Esophagus muscularis mucosa (tissue), 4 donors: Measurements from ENCODE around the gene ANXA4. TPM values are rescaled to one million over a fixed set of nuclear protein-coding genes. Genes with fewer than 3 reads are reported as not detected.

Experiments used
- DNase-seq: peaks from one replicate; pipeline ENCODE4 v3.0.0-alpha.2; 2017; ENCODE audit errors: extremely low spot score
- H3K27ac ChIP-seq, 4 donors: fragments of 200-600 bp; sonication (generic); replicated peaks in 1 of 4; 1 replicate in 3 of 4; 2 replicates in 1 of 4; pipeline ENCODE4 v1.5.1; 2016 to 2019; ENCODE audit warnings: mild to moderate bottlenecking in 1 of 4
- H3K27me3 ChIP-seq, 4 donors: fragments of 200-600 bp; sonication (generic); one replicate each; pipeline versions ENCODE4 v1.5.1 to v1.6.0; 2016 to 2019
- H3K36me3 ChIP-seq, 4 donors: fragments of 200-600 bp; sonication (generic); one replicate each; pipeline ENCODE4 v1.5.1; 2016 to 2019
- H3K4me1 ChIP-seq, 4 donors: fragments of 200-600 bp; sonication (generic); one replicate each; pipeline ENCODE4 v1.5.1; 2016 to 2019
- H3K4me3 ChIP-seq, 4 donors: fragments of 200-600 bp; sonication (generic); 1 replicate in 2 of 4; 2 replicates in 2 of 4; pipeline ENCODE4 v1.5.1; 2016 to 2019; ENCODE audit warnings: mild to moderate bottlenecking in 4 of 4, moderate library complexity in 1 of 4
- H3K9me3 ChIP-seq, 4 donors: fragments of 200-600 bp; sonication (generic); 1 replicate in 3 of 4; 2 replicates in 1 of 4; pipeline ENCODE4 v1.5.1; 2016 to 2019
- CTCF ChIP-seq, 3 experiments: fragments of 200-600 bp in 2 of 3; fragments of 450-650 bp in 1 of 3; sonication (generic) in 2 of 3; IDR thresholded peaks; one replicate each; pipeline ENCODE4 v1.5.1; 2017 to 2019; ENCODE audit warnings: antibody characterized with exemption in 3 of 3, mild to moderate bottlenecking in 2 of 3, moderate library complexity in 1 of 3
- EP300 ChIP-seq: sonication (generic); formaldehyde crosslinking; IDR thresholded peaks from one replicate; pipeline ENCODE4 v1.6.1; 2017; ENCODE audit warnings: antibody characterized with exemption
- POLR2A ChIP-seq: fragments of 450-650 bp; IDR thresholded peaks from one replicate; pipeline ENCODE4 v1.6.1; 2017; ENCODE audit warnings: antibody characterized with exemption, moderate library complexity, mild to moderate bottlenecking, low read depth
- POLR2AphosphoS5 ChIP-seq, 2 donors: sonication (generic); formaldehyde crosslinking; IDR thresholded peaks; one replicate each; pipeline ENCODE4 v1.6.1; 2017; ENCODE audit warnings: antibody characterized with exemption in 2 of 2
- WGBS: methylation state at CpG from one replicate; pipeline ENCODE4 v1.1.5; 2018; 5-methylcytosine and 5-hydroxymethylcytosine counted together
- intact Hi-C: fragments of 100-400 bp; cut with DNase I; formaldehyde crosslinking; loops from one replicate; pipeline ENCODE4 v1.15.1; 2023
- total RNA-seq, 4 donors: library from RNA; depleted of rRNA; stranded (reverse); fragments of >200 nt; gene quantifications; one replicate each; pipeline versions ENCODE4 v1.1.0 to v1.2.1, GENCODE V29; 2016

The ANXA4 gene
- total RNA-seq, 4 donors from 2014 or later: 44.9 to 94.8 (median 58.5) TPM

- Histone ChIP-seq H3K36me3 (no peaks in the 10 kb centered on the region), H3K9me3 (no peaks in the 10 kb centered on the region), H3K27ac (no peak overlapping the region), H3K27me3 (no peaks in the 10 kb centered on the region), H3K4me3 (no peak overlapping the region), H3K4me1 (peaks cover 10 to 40% (median 32%) of the 10 kb centered on the region in 4 donors)
- no peak for TF ChIP-seq CTCF (IDR thresholded peaks at IDR 0.05)
- no peak for TF ChIP-seq POLR2A
- no peak for TF ChIP-seq EP300
- TF ChIP-seq POLR2AphosphoS5 (IDR thresholded peaks at IDR 0.05): no peak
- intact Hi-C loops: loop anchor here (5.0 kb wide), 1 partner anchor 73 kb away; no protein-coding TSS in a partner anchor
- 95% methylated on average over 2 of the region's 2 CpGs for WGBS
- no peak for DNase-seq
These were observed 1.9 kb downstream of the ANXA4 start for GRCh38 chr2:69743847-69744264.

- peaks cover 10 to 40% (median 32%) of the 10 kb centered on the region in 4 donors for H3K4me1 ChIP-seq
- DNase-seq: no peak
- TF ChIP-seq POLR2A (no peak), EP300 (no peak), POLR2AphosphoS5 (IDR thresholded peaks at IDR 0.05) (no peak), CTCF (IDR thresholded peaks at IDR 0.05) (no peak)
- H3K4me3 ChIP-seq: no peak overlapping the region
- intact Hi-C loops: loop anchor here (5.0 kb wide), 1 partner anchor 73 kb away; no protein-coding TSS in a partner anchor
- no peaks in the 10 kb centered on the region for H3K36me3 ChIP-seq
- no peaks in the 10 kb centered on the region for H3K27me3 ChIP-seq
- H3K27ac ChIP-seq: no peak overlapping the region
- 83% methylated on average over 3 of the region's 3 CpGs for WGBS
- no peaks in the 10 kb centered on the region for H3K9me3 ChIP-seq
These were observed 2.5 kb downstream of the ANXA4 start for GRCh38 chr2:69744456-69744855.

GRCh38 chr2:69745035-69745434 lies 3.1 kb downstream of the ANXA4 start:
- no peak for TF ChIP-seq CTCF (IDR thresholded peaks at IDR 0.05)
- TF ChIP-seq POLR2AphosphoS5 (IDR thresholded peaks at IDR 0.05): no peak
- no peak for TF ChIP-seq POLR2A
- no peak for TF ChIP-seq EP300
- no peak overlapping the region for H3K4me3 ChIP-seq
- 88% methylated on average over 2 of the region's 2 CpGs for WGBS
- no peaks in the 10 kb centered on the region for H3K36me3 ChIP-seq
- no peaks in the 10 kb centered on the region for H3K9me3 ChIP-seq
- peaks cover 10 to 40% (median 32%) of the 10 kb centered on the region in 4 donors for H3K4me1 ChIP-seq
- H3K27me3 ChIP-seq: no peaks in the 10 kb centered on the region
- DNase-seq: no peak
- intact Hi-C loops: no loop called here
- no peak overlapping the region for H3K27ac ChIP-seq

- DNase-seq: no peak
- H3K4me1 ChIP-seq: peaks cover 0 to 45% (median 32%) of the 10 kb centered on the region in 4 donors
- intact Hi-C loops: no loop called here
- no peaks in the 10 kb centered on the region for H3K36me3 ChIP-seq
- no peak overlapping the region for H3K27ac ChIP-seq
- no peak overlapping the region for H3K4me3 ChIP-seq
- no peaks in the 10 kb centered on the region for H3K27me3 ChIP-seq
- no peaks in the 10 kb centered on the region for H3K9me3 ChIP-seq
- WGBS: 85% methylated on average over 6 of the region's 6 CpGs
- TF ChIP-seq POLR2A (no peak), POLR2AphosphoS5 (IDR thresholded peaks at IDR 0.05) (no peak), CTCF (IDR thresholded peaks at IDR 0.05) (no peak), EP300 (no peak)
These were observed 8.3 kb downstream of the ANXA4 start for GRCh38 chr2:69750246-69750645.
